Stimulated activated CD8-positive, alpha-beta memory T cell treated with anti-CD3 and anti-CD28 coated beads, Interleukin-4, amount 100 ng/mL, for 24 hours (primary cell): ENCODE results near the gene FYTTD1.
"Not testable (repeated sequence)": the region's sequence is repeated elsewhere in the genome, so short reads cannot be mapped to it uniquely, and the experiment has no call there.

Source experiments
- DNase-seq: peaks from one replicate; pipeline ENCODE4 v3.0.0-alpha.2; 2020; ENCODE audit warnings: low read depth

The FYTTD1 gene, protein sequence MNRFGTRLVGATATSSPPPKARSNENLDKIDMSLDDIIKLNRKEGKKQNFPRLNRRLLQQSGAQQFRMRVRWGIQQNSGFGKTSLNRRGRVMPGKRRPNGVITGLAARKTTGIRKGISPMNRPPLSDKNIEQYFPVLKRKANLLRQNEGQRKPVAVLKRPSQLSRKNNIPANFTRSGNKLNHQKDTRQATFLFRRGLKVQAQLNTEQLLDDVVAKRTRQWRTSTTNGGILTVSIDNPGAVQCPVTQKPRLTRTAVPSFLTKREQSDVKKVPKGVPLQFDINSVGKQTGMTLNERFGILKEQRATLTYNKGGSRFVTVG

DNA sequence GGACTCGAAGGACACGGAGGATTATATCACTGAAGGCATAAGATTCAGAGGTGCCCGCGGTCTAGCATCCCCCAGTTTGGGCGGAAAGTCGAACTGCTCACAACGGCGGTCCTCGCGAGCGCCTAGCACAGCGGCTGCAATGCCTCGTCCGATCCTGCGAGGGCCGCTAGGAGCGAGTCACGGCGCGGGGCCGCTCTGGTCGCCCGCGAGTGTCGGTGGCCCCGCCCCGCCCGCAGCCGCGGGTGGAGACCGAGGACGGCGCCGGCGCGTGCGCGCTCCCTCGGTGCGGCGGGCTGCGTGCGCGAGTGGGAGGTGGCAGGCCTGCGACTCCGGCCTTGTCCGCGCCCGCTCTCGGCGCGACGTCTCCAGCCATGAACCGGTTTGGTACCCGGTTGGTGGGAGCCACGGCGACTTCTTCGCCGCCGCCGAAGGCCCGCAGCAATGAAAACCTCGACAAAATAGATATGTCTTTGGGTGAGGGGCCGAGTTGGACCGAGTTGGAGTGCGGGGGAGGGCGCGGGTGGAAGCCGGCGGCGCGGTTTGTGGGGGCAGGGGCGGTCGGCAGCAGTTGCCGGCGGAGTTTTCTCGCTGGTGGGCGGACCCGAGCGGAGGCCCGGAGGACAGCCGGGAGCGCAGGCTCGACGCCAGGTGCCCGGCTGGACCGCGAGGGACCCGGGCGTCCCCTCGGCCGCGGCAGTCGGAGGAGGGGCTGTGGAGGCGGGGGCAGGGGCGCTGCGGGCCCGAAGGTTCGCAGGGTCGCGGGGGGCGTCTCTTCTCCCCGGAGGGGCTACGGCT, at the start of gene FYTTD1:
TSS of gene FYTTD1 (plus strand) at position 283 of the 795 bp plus-strand sequence. CDS start at position 372, 89 bp downstream.
- peak; percentile 84 for DNase-seq

DNA sequence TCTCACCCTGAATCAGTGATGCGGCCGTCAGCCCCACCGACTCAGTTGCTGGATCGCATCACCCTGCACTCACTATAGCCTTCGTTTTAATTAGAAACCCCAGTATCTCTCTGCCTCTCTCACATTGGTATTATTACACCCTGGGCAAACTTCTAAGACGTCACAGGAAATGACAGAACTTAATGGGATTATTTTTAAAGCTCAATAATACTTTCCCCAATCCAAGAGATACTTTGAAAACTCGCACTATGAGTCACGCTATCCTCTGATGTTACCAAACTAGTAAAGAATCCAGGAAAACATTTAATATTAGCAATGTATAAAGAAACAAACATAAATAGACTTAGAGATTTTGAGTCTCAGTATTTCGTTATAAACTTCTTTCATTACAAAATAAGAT, 49.6 kb upstream of the FYTTD1 start:
- no peak for DNase-seq

DNA sequence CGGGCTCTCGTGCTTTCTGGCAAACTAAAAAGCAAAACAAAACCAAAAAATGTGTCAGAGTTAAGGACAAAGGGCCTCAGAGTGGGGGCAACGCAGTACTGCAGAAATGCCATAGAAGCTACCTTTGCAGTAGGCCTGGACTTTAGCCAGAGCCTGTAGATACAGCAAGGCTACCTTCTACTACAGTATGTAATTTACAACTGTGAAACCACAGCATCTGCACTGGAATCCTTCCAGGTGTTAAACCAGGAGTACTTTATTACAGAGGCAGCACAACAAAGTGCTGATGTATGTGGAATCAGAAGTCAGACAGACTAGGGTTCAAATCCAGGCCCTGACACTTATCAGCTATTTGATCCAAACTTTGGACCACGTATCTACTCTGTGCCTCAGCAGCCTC, 47.8 kb upstream of the FYTTD1 start:
- DNase-seq = no peak

DNA sequence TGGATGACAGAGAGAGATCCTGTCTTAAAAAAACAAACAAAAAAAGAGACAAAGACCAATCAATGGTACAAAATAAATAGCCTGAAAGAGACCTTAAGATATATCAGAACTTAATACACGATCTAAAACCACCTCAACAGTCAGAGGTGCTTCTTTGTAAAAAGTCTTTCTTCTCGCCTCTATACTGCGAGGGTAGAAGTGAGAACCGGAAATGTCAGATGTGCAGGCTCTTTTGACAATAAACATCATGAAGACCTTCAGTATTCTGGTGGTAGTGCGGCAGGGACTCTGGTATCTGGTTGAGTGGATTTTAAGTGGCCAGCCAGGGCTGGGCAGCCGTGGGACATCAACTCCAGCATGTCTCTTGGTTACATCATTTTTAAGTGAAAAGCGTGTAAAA, 43.0 kb upstream of the FYTTD1 start:
- DNase-seq = no peak

DNA sequence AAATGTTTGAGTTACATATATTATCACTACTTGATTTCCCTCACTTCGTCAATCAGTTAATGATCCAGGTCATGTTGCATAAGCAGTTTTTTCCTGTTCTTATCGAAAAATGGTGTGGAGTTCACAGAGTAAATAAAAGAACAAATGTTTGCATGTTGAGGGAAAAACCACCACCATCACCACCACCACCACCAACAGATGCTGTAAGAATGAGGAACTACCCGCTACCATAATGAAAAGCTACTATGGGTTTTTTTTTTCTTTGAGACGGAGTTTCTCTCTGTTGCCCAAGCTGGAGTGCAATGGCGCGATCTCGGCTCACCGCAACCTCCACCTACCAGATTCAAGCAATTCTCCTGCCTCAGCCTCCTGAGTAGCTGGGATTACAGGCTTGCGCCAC, 40.5 kb upstream of the FYTTD1 start:
- DNase-seq = no peak

DNA sequence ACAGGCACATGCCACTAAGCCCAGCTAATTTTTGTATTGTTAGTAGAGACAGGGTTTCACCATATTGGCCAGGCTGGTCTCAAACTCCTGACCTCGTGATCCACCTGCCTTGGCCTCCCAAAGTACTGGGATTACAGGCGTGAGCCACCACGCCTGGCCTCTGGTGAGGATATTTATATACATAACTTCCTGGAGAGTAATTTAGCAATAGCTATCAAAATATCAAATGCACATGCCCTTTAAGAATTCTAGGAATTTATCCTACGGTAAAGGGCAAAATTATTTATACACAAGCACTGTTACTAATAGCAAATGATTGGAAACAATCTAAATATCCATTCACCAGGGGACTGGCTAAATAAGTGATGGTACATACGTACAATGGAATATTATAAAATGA, 38.7 kb upstream of the FYTTD1 start:
- DNase-seq = not testable (repeated sequence)

DNA sequence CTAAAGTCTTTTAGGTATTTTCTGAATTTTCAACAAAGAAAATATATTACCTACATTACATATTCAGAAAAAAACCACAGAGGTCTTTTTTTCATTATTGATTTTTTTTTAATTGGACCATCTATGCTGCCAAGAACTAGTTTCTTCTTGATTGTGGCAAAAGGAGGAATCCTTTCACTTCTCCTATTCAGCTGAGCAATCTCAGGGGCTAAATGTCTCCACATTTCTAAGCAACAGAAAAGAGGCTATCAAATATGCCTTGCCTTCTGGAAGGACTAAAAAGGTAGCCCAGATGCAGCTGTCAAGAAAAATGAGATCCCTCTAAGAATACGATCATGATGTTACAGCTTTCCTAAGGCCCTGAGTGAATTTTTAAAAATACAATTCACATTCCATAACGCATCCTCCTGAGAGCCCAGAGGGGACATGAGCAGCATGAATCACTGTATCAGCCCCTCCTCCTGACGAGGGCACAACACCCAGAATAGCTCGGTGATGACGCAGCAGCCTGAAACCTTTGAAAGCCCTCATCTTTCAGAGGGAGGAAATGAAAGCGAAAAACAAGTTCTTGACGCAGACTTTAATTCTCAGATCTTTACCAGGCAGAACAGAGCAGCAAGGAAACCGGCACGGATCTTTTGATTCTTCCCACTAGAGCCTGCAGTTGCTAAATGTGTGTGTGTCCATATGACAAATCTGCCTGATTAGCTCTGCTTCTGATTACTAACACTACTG, 37.5 kb upstream of the FYTTD1 start:
- DNase-seq = peak; percentile 75

DNA sequence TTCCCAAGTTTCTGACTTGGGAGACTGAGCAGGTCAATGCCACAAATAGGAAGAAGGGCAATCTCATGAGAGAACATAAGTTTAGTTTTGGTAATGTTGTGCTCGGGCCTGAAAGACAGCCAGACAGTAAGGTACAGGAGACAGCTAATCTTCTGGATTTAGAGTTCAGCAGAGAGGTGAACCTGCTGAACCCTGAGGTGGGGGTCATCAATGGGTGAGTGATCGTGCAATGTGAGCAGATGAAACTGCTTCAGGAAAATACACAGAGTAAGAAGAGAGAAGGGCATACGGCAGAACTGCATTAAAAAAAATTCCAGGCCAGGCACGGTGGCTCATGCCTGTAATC, 36.2 kb upstream of the FYTTD1 start:
- DNase-seq = no peak

DNA sequence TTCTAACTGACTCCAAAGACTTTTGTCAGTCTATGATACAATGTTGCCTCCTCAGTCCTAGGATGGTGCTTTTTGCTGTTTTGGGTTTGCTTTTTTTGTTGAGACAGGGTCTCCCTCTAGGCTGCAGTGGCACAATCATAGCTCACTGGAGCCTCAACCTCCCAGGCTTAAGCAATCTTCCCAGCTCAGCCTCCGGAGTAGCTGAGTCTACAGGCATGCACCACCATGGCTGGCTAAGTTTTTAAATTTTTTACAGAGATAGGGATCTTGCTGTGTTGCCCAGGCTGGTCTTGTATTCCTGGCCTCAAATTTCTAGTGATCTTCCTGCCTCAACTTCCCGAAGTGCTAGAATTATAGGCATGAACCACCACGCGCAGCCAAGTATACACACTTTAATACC, 35.4 kb upstream of the FYTTD1 start:
- DNase-seq = no peak

DNA sequence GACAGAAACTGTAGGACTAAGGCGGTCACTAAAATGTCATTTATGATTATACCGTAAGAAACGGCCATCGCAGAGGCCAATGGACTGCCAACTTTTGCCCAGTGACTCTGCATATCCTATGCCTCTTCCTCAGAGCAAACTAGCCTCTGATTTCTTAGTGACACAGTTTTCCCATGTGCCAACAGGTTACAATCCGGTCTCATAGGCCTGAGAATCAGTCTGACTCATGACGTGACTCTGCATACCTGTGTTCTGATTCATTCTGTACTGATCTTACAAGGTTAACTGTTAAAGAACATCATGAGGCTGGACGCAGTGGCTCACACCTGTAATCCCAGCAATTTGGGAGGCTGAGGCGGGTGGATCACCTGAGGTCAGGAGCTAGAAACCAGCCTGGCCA, 30.8 kb upstream of the FYTTD1 start:
- DNase-seq = no peak

DNA sequence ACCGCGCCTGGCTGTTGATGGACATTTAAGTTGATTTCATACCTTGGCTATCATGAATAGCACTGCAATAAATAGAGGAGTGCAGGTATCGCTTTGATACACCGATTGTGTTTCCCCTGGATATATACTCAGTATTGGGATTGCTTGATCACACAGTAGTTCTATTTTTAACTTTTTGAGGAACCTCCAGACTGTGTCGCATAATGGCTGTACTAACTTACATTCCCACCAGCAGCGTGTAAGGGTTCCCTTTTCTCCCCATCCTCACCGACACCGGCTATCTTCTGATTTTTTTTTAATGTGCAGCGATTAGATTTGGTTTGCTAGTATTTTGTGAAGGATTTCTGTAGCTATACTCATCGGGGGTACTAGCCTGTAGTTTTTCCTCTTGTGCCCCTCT, 29.0 kb upstream of the FYTTD1 start:
- DNase-seq = no peak

DNA sequence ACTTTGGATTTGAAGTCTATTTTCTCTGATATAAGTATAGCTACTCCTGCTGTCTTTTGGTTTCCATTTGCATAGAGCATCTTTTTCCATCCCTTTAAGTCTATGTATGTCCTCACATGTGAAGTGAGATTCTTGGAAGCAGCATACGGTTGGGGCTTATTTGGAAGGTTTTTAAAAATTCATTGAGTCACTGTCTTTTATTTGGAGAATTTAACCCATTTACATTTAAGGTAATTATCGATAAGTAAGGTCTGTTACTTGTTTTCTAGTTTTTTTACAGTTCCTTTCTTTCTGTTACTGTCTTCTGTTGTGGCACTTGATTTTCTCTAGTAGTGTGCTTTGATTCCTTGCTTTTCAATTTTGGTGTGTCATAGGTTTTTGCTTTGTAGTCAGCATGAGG, 26.9 kb upstream of the FYTTD1 start:
- no peak for DNase-seq

DNA sequence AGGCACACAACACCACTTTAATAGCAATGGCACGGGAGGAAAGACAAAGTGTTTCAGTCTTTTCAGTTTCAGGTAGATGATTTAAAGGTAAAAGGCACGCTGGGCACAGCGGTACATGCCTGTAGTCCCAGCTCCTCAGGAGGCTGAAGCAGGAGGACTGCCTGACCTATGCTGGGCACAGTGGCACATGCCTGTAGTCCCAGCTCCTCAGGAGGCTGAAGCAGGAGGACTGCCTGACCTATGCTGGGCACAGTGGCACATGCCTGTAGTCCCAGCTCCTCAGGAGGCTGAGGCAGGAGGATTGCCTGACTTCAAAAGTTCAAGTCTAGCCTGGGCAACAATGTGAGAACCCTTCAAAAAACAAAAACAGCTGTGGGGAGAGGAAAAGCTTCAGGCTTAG, 21.8 kb upstream of the FYTTD1 start:
- not testable (repeated sequence) for DNase-seq

DNA sequence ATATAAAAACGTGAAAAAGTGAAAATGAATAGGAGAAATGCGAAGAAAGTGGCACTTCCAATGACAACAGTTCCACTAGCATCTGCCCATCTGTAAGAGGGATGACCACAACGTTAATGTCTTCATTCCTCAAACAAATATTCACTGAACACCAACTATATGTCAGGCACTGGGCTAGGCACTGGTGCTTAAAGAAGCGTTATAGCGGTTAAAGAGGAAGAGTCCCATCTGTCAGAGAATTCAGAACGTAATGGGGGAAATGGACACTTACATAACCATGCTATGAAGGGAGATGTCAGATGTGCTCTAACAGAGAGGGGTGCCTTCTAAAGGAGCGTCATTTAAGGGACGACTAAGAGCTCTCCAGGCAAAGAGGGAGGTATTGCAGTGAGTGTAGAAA, 21.2 kb upstream of the FYTTD1 start:
- no peak for DNase-seq

DNA sequence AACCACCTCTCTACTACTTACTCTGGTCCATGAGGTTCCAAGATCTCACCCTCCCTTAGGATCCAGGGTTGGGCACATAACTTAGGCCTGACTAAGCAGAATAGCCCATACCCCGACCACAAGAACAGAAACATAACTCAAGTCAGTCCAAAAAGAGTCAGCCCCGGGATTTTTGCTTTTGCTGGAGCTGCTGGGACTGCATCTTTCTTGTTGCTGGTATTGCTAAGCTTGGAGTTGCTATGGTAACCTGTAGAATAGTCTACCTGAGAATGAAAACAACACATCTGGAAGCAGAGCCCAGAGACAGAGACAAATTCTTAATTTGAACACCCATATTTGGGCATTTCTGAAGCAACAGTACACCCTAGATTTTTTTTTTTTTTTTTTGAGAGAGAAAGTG, 19.5 kb upstream of the FYTTD1 start:
- no peak for DNase-seq

DNA sequence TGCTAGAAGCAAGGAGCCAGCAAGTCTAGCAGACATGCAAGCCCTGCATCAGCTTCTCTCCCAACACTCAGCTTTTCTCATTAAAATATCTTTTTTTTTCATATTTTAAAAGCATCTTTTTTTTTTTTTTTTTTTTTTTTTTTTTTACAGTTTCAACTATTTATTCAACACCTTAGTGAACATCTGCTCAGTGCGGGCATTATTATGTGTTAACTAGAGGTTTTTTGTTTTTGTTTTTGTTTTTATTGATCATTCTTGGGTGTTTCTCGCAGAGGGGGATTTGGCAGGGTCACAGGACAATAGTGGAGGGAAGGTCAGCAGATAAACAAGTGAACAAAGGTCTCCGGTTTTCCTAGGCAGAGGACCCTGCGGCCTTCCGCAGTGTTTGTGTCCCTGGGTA, 18.9 kb upstream of the FYTTD1 start:
- not testable (repeated sequence) for DNase-seq

DNA sequence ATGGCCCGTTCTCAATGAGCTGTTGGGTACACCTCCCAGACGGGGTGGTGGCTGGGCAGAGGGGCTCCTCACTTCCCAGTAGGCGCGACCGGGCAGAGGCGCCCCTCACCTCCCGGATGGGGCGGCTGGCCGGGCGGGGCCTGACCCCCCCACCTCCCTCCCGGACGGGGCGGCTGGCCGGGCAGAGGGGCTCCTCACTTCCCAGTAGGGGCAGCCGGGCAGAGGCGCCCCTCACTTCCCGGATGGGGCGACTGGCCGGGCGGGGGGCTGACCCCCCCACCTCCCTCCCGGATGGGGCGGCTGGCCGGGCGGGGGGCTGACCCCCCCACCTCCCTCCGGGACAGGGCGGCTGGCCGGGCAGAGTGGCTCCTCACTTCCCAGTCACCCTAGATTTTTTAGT, 18.2 kb upstream of the FYTTD1 start:
- DNase-seq = not testable (repeated sequence)

DNA sequence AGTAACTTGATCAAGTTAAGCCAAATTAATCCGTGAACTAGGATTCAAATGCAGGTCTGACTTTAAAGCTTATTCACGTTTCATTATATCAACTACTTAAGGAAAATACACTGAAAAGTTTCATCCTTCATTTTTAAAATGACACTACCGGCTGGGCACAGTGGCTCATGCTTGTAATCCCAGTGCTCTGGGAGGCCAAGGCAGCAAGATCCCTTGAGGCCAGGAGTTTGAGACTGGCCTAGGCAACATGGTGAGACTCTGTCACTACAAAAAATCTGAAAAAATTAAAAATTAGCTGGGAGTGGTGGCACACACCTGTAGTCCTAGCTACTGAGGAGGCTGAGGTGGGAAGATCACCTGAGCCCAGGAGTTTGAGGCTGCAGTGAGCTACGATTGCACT, 16.6 kb upstream of the FYTTD1 start:
- DNase-seq = no peak

DNA sequence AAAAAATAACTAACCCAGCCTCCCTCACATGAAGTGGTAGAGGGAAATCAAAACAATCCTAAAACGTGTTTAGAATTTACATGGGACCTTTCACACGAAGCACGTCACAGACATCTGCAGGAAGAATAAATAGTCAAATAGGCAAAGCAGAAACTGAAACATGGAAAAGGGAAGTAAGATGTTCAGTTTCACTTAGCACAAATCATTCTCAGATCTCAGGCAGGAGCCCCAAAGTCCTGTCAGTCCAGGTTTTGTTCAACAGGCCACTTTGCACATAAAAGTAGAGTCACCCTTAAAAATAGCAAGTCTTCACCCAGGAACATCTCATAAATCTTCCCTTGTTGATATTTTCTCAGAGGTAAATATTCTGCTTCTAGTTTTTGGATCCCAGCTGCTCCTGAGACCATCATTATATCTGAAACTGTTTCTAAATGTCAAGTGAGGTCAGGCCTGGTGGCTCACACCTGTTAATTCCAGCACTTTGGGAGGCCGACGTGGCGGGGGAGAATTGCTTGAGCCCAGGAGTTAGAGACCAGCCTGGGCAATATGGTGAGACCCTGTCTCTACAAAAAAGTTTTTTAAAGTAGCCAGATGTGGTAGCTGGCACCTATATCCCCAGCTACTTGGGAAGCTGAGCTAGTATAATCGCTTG, 14.9 kb upstream of the FYTTD1 start:
- no peak for DNase-seq

DNA sequence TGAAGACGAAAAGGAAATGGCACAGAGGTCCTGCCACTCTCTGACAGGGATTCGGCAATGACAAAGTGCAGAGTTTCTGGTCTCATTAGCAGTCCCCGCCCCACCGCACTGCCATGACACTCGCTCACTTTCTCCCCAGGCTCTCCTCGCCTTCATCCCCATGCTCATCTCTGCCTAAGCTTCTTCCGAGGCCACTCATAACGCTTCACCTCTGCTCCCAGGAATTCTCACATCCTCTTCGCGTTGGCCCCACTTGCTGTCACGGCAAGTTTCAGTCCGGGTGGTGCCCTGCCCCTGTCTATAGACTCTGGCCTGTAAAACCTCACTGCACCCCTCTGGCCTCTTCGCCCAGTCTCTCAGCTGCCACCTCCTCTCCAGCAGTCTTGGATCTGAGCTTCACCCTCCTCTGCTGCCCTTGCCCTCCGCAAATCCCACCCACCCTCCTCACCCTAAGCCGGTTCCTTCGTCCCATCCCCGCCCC, 13.6 kb upstream of the FYTTD1 start:
- peak; percentile 32 for DNase-seq

DNA sequence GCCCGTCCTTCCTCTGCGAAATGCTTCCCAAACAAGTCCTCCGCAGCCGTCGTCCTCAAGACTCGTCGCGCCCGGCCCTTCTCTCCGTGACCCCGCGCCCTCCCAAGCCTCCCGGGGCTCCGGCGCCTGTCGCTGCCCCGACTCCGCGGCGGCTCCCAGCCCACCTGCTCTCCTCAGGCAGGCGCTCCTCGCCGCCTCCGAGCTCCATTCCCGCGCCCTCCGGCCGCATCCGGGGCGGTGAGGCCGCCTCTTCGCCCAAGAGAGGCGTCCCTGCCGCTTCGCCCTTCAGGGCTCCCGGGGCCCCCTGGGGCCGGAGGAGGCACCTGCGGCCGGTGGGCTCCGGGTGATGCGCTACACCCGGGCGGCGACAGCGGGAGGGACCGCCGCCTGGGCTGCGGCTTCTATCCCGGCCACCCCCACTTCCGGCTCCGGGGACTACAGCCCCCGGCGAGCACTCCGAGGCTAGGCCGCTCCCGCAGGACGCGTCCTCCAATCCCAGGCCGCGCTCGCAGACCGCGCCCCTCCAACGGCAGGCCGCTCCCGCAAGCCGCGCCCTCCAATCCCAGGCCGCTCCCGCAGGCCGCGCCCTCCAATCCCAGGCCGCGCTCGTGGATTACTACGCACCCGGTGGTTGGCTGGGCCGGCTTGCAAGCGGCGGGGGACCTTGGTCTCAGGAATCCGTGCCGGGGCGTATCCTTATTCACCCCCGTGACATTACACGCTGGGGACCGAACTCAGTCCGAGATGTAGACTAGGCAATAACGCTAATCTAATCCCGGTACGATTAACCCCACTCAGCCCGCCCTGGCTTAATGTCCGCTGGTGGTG, 13.0 kb upstream of the FYTTD1 start, which contains the start of gene RUBCN:
TSS of gene RUBCN (minus strand) at position 414 of the 828 bp plus-strand sequence. CDS start at position 229, 185 bp downstream.
- peak; percentile 90 for DNase-seq
